Neural progenitor cell (in vitro differentiated cells): ENCODE data around the gene ZMIZ1.

ENCODE experiments used
- EZH2 ChIP-seq: fragments of 200-600 bp; sonication (generic); IDR thresholded peaks from 2 replicates; pipeline ENCODE4 v1.6.1; 2017; ENCODE audit warnings: antibody characterized with exemption, mild to moderate bottlenecking, moderate library complexity
- TF ChIP-seq, protein P1 (sequence below): fragments of 200-600 bp; sonication (generic); IDR thresholded peaks from 2 replicates; pipeline ENCODE4 v1.5.1; 2017; ENCODE audit warnings: antibody characterized with exemption, mild to moderate bottlenecking

DNA sequence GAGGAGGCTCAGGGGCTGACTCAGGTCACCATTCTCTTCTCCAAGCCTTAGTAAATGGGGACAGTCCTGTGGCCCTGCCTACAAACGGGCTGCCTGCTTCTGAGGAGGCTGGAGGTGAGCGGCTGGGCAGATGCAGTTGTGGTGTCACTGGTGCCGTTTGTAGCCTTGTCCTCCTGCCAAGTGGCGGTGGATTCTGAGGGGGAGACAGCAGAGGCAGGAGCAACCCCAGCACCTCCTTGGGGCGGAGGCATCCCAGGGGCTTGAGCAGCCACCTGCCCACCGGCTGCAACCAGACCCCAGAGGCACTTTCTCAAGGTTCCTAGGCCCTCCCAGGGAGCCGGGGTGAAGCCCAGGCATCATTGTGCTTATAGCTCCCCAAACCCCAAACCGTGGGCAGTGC is 112.5 kb downstream of the ZMIZ1 start:
- TF ChIP-seq, protein P1, sequence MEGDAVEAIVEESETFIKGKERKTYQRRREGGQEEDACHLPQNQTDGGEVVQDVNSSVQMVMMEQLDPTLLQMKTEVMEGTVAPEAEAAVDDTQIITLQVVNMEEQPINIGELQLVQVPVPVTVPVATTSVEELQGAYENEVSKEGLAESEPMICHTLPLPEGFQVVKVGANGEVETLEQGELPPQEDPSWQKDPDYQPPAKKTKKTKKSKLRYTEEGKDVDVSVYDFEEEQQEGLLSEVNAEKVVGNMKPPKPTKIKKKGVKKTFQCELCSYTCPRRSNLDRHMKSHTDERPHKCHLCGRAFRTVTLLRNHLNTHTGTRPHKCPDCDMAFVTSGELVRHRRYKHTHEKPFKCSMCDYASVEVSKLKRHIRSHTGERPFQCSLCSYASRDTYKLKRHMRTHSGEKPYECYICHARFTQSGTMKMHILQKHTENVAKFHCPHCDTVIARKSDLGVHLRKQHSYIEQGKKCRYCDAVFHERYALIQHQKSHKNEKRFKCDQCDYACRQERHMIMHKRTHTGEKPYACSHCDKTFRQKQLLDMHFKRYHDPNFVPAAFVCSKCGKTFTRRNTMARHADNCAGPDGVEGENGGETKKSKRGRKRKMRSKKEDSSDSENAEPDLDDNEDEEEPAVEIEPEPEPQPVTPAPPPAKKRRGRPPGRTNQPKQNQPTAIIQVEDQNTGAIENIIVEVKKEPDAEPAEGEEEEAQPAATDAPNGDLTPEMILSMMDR, result no peak
- no peak for TF ChIP-seq EZH2
